ENCODE data around the gene TEX48.

GRCh38 chr9:114689813-114690212, 7.8 kb upstream of the TEX48 start:
- TF ChIP-seq, protein P1, sequence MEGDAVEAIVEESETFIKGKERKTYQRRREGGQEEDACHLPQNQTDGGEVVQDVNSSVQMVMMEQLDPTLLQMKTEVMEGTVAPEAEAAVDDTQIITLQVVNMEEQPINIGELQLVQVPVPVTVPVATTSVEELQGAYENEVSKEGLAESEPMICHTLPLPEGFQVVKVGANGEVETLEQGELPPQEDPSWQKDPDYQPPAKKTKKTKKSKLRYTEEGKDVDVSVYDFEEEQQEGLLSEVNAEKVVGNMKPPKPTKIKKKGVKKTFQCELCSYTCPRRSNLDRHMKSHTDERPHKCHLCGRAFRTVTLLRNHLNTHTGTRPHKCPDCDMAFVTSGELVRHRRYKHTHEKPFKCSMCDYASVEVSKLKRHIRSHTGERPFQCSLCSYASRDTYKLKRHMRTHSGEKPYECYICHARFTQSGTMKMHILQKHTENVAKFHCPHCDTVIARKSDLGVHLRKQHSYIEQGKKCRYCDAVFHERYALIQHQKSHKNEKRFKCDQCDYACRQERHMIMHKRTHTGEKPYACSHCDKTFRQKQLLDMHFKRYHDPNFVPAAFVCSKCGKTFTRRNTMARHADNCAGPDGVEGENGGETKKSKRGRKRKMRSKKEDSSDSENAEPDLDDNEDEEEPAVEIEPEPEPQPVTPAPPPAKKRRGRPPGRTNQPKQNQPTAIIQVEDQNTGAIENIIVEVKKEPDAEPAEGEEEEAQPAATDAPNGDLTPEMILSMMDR (IDR thresholded peaks at IDR 0.05 in 2 of 3, conservative IDR thresholded peaks at IDR 0.05 in 1 of 3; ENCODE audit: control insufficient read depth in 2 of 3, extremely low read depth in 1 of 3, insufficient read depth in 1 of 3, low read depth in 3 of 3, low read length in 3 of 3), result no peak
- TF ChIP-seq RAD21 (IDR thresholded peaks at IDR 0.05; ENCODE audit: insufficient read depth, low read depth, low read length) (no peak), POLR2A (IDR thresholded peaks at IDR 0.05; ENCODE audit: low read depth, low read length) (no peak), EP300 (IDR thresholded peaks at IDR 0.05; ENCODE audit: borderline replicate concordance in 1 of 2, control insufficient read depth in 1 of 2, low read depth in 2 of 2, low read length in 2 of 2) (no peak), TCF7 (IDR thresholded peaks at IDR 0.05; ENCODE audit: borderline replicate concordance) (no peak), USF2 (IDR thresholded peaks at IDR 0.05; ENCODE audit: borderline replicate concordance, low read depth, low read length) (no peak), RFX5 (IDR thresholded peaks at IDR 0.05; ENCODE audit: low read depth, low read length) (no peak), RCOR1 (conservative IDR thresholded peaks at IDR 0.05; ENCODE audit: low read depth, low read length) (no peak), SIX5 (IDR thresholded peaks at IDR 0.05; ENCODE audit: low read depth, low read length, severe bottlenecking) (no peak), IRF4 (IDR thresholded peaks at IDR 0.05; ENCODE audit: low read depth, low read length) (no peak), SRF (IDR thresholded peaks at IDR 0.05; ENCODE audit: low read depth in 2 of 2, low read length in 2 of 2) (no peak), MYC (IDR thresholded peaks at IDR 0.05; ENCODE audit: insufficient read depth, insufficient read length, insufficient replicate concordance, low read length, severe bottlenecking) (no peak), JUNB (IDR thresholded peaks at IDR 0.05) (no peak)
- TF ChIP-seq, protein P2, sequence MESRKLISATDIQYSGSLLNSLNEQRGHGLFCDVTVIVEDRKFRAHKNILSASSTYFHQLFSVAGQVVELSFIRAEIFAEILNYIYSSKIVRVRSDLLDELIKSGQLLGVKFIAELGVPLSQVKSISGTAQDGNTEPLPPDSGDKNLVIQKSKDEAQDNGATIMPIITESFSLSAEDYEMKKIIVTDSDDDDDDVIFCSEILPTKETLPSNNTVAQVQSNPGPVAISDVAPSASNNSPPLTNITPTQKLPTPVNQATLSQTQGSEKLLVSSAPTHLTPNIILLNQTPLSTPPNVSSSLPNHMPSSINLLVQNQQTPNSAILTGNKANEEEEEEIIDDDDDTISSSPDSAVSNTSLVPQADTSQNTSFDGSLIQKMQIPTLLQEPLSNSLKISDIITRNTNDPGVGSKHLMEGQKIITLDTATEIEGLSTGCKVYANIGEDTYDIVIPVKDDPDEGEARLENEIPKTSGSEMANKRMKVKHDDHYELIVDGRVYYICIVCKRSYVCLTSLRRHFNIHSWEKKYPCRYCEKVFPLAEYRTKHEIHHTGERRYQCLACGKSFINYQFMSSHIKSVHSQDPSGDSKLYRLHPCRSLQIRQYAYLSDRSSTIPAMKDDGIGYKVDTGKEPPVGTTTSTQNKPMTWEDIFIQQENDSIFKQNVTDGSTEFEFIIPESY (IDR thresholded peaks at IDR 0.05), result no peak
